ENCODE data around the gene SF3B5.
"Not testable (repeated sequence)": the region's sequence is repeated elsewhere in the genome, so short reads cannot be mapped to it uniquely, and the experiment has no call there.

Gene SF3B5

DNA sequence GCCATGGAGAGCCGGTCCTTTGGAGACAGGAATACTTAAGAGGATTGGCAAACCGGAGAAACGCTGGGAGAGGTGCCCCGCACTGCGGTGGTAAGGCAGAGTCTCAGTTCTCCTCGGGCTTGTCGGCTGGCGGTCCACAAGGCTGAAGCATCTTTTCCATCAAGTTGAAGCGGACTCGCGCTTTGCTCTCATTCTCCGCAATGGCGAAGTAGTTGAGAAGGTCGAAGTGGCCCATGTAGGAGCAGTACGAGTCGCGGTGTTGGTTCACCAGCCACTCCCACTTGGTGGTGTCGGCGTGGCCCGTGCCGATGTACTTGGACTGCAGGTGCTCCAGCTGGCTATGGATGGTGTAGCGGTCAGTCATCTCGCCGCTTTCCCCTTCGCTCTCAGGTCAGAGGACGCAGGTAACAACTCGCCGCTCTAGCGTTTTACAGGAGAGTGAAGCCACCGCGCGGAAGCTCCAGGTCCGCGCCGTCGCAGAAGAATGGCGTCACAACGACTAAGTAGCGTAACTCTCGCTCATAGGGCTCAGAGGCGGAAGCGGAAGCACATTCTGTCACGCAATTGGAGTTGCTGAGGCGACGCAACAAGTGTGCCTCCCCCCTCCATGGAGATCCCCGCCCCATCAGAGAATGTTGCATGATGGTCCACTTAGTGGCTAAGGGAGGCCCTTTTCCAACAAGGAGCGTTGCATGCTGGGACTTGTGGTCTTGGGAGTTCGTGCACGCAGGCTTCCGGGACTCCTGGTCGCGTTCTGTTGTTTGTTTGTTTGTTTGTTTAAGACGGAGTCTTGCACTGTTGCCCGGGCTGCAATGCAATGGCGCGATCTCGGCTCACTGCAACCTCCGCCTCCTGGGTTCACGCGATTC, at the start of gene SF3B5:
Gene SF3B5, minus strand, starts transcription at position 440 of the 869 bp plus-strand sequence. Its CDS starts 76 bp downstream, at position 364.
- peak within 1 kb of the TSS; percentile 58 to 83 (median 67) for H3K4me3 ChIP-seq
- peak within 1 kb of the TSS; percentile 25 to 94 (median 84) for H3K27ac ChIP-seq

DNA sequence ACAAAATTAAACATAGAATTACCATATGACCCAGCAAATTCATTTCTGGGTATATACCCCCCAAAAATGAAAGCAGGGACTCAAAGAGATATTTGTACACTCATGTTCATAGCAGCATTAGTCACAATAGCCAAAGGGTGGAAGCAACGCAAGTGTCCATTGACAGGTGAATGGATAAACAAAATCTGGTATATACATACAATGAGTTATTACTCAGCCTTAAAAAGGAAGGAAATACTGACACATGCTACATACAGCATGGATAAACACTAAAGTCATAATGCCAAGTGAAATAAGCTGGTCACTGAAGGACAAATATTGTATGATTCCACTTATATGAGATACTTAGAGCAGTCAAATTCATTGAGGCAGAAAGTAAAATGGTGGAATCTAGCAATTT, 49.6 kb upstream of the SF3B5 start:
- no peak overlapping the region for H3K27ac ChIP-seq
- no peak overlapping the region for H3K4me3 ChIP-seq

DNA sequence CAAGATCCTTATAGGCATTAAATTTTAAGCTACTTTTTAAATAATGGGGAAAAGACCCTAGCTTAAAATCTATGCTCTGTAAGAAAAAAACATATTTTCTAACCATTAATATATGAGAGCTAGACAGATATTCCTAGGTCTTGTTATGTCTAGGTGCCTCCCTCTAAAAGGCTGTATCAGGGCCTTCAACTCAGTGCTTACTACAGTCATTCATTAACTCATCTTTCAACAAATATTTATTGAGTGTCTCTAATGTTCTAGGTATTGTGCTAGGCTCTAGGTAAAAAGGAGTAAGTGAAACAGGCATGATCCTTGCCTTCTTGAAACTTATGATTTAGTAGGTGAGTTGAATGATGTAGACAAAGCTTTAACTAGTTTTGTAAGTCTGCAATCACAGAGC, 48.5 kb upstream of the SF3B5 start:
- H3K27ac ChIP-seq = no peak overlapping the region
- H3K4me3 ChIP-seq = no peak overlapping the region

DNA sequence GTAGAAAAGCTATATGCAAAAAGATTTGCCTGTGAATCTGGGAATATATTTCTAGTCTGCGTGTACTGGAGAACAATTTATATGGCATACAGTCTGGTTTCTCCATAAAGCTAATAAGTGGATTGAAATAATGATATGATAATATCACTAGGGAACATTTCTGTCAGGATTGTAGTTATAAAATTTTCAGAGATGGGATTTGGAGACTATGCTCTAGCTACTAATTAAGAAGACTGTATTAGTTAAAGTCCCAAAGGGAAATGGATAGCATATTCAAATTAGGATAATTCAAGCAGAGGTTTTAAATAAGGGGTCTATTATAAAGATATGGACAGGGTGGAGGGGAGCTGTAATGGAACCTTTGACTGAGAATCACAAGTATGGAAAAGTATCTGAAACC, 47.7 kb upstream of the SF3B5 start:
- Histone ChIP-seq H3K4me3 (no peak overlapping the region), H3K27ac (no peak overlapping the region)

DNA sequence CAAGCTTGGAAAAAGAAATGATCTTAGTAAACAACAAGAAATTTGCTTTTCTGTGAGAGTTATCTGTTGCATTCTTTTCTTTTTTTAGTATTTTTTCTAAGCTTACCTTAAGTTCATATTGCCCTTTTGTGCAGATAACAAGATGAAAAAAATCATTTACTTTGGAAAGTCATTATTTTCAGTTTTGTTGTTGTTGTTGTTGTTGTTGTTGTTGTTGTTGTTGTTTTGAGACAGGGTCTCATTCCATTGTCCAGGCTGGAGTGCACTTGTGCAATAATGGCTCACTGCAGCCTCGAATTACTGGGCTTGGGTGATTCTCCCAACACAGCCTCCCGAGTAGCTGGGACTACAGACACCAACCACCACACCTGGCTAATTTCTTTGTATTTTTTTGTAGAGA, 46.1 kb upstream of the SF3B5 start:
- no peak overlapping the region for H3K4me3 ChIP-seq
- no peak overlapping the region for H3K27ac ChIP-seq

DNA sequence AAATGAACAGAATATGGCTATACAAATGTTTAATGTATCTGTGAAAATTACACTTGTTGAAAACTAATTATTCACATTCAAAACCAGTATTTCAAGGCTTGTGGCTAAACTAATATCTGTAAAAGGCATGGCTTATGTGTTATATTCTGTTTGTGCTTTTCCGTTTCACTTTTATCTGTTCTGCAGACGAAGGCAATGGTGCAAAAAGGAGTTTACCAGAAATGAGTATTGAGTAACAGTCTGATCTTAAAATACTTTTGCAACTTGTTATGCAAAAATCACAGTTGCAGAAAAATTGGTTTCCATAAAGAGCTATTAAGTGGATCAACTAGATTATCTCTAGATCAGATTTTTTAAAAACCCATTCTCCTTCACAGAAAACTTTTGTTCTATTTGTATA, 45.5 kb upstream of the SF3B5 start:
- no peak overlapping the region for H3K27ac ChIP-seq

DNA sequence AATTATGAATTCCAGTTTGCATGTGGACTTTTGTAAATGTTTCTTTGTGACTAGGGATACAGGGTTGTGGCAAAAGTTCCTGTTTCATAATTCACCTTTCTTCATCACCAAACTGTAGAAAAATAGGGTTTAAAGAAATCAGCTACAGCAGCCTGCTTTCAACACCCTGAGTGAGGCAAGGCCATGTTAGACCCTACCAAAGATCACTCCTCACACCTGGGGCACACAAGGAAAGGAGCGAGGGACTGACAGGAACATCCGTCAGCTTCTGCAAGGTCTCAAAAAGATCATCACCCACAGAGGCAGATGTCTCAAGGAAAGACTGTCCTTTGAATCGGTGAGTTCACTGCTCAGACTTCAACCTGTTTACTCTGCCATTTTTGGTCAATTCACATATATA, 44.4 kb upstream of the SF3B5 start:
- no peak overlapping the region for H3K27ac ChIP-seq
- H3K4me3 ChIP-seq = no peak overlapping the region

More for the DNA sequence above, 45.5 kb upstream of the SF3B5 start:
- no peak overlapping the region for H3K4me3 ChIP-seq

DNA sequence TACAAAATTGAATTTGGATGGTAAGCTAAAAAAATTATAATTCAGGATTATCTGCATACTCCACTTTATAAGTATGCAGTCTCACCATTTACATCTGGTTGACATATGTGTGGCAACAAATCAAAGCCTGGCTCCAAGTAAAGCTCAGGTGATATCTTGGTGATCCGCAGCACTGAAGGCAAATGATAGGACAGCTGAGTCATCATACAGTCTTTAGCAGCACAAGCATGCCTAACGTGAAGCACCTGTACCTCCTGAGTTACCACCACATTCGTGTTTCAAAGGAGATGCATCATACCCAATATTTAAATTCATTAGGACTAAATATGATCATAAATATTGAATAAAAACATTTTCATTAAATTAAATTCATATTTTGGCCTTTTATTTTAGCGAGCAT, 43.2 kb upstream of the SF3B5 start:
- H3K4me3 ChIP-seq = no peak overlapping the region
- no peak overlapping the region for H3K27ac ChIP-seq

DNA sequence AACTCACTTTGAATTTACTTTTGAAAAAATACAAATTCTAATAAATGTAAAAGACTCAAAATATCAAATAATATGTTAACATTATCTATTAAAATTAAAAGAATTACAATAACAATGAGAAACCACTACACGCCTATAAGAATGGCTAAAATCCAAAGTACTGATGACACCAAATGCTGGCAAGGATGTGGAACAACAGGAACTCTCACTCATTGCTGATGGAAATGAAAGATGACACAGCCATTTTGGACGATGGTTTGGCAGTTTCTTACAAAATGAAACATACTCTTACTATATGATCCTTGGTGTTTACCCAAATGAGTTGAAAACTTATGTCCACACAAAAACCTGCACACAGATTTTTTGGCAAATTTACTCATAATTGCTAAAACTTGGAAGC, 39.4 kb upstream of the SF3B5 start:
- Histone ChIP-seq H3K27ac (no peak overlapping the region), H3K4me3 (no peak overlapping the region)

DNA sequence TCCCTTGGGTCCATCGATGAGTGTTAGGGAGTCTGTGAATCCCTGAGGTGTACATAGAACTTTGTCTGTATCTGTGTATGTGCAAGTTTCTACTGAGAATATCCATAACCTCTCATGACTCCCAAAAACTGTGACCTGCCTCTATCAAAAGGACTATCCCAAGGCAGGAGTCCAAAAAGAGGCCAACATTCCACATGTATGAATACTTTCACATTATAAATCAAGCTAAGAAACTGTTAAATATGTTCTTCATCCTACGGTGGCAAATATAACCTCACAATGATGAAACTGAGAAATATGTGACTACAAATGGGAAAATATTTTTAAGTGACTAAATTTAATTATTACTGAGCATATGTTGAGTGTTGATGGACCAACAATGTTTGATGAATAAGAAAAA, 38.8 kb upstream of the SF3B5 start:
- no peak overlapping the region for H3K4me3 ChIP-seq

DNA sequence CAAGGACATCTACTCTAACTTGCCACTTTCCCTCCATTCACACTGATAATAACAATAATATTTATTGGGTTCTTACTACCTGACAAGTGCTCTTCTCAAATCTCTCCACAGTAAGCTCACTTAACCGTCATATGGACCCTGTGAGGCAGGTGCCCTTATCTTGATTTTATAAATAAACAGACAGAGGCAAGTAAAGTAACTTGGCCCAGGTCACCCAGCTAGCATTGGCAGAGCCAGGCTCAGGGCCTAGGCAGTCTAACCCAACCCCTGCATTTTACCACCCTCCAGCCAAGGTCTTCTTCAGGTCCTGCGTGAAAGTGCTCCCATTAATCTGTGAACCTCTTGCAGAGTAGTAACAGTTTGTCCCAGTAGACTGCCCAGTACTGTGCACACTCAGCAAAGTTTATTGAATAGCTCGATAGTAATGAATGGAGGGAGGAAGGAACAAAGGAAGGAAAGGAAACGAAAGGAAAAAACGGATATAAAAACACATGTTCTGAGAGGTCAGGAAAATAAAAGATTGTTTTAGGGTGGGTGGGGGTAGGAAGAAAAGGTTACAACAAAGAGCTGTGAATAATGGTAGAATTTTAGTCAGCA, 38.0 kb upstream of the SF3B5 start:
- Histone ChIP-seq H3K27ac (no peak overlapping the region), H3K4me3 (no peak overlapping the region)

More for the DNA sequence above, 38.8 kb upstream of the SF3B5 start:
- H3K27ac ChIP-seq = no peak overlapping the region

DNA sequence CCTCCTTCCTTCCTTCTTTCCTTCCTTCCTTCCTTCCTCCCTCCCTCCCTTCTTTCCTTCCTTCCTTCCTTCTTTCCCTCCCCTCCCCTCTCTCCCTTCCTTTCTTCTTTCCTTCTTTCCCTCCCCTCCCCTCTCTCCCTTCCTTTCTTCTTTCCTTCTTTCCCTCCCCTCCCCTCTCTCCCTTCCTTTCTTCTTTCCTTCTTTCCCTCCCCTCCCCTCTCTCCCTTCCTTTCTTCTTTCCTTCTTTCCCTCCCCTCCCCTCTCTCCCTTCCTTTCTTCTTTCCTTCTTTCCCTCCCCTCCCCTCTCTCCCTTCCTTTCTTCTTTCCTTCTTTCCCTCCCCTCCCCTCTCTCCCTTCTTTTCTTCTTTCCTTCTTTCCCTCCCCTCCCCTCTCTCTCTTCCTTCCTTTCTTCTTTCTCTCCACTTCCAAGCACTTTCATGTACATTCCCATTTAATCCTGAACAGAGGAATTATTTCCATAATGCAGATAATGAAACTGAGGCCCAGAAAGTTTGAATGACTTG, 36.9 kb upstream of the SF3B5 start:
- H3K4me3 ChIP-seq, H3K27ac ChIP-seq: not testable (repeated sequence)

DNA sequence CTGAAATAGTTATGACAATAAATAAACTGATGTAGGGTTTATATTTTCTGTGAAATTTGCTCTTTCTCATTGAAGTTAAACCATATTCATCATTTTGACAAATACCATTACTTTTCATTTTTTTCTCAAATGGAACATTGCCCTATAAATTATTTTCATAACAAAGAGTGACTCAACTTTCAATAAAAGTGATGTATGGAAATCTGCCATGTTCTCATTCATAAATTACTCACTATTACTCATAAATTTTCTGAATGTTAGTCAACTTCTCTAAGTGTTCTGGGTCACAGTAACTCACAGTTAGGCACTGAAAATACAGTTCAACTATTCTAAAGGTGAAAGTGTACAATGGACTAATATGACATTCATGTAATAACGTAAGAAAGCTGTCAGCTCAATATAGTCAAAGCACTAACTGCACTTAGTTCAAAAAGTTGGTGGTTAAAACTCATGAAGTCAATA, 35.9 kb upstream of the SF3B5 start:
- no peak overlapping the region for H3K27ac ChIP-seq
- no peak overlapping the region for H3K4me3 ChIP-seq

DNA sequence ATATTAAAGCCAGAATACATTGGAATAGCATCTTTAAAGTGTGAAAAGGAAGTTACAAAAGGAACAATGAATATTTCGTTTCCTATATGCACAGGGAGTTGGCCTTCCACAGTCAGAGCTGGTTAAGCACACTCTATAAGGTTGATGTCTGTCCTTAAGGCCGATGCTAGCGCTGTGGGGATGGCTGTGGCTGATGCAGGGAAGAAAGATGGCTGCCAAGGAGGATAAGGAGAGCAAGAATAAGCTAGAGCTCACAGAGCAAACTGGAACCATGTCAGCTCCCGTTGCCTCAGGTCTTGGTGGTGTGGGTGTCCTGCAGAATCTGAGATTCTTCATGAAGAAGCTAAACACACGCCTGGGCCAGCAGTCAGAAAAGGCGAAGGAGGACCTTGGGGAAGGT, 34.1 kb upstream of the SF3B5 start:
- no peak overlapping the region for H3K4me3 ChIP-seq
- H3K27ac ChIP-seq = no peak overlapping the region

DNA sequence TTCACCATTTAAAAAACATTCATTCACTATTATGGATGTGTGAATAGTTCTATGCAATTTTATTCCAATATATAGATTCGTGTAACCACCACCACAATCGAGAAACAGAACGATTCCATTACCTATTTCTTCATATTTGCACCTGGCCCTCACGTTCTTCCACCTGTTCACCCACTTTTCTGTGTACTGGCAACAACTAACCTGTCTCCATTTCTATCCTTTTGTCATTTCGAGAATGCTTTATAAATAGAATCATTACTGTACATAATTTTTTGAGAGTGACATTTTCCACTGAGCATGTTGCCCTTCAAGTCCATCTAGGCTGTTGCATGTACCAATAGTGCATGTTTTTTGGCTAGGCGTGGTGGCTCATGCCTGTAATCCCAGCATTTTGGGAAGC, 31.7 kb upstream of the SF3B5 start:
- Histone ChIP-seq H3K4me3 (no peak overlapping the region), H3K27ac (no peak overlapping the region)

DNA sequence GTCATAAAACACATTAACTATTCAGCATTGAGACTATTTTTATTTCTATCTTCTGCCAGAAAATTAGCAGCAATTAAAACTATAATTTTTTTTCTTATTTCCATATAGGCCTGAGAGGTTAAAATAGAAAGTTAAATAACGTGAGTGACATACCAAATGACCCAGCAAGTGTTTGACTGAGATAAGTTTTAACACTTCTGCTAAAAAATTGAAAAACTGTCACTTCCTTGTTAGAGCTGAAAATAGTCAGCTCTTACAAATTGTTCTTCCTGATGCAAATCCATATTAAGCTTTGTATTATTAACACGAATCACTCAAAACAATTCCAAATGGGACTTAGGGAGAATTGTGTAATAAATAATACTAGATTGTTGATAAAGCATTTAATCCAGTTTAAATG, 28.5 kb upstream of the SF3B5 start:
- H3K4me3 ChIP-seq = no peak overlapping the region
- no peak overlapping the region for H3K27ac ChIP-seq

DNA sequence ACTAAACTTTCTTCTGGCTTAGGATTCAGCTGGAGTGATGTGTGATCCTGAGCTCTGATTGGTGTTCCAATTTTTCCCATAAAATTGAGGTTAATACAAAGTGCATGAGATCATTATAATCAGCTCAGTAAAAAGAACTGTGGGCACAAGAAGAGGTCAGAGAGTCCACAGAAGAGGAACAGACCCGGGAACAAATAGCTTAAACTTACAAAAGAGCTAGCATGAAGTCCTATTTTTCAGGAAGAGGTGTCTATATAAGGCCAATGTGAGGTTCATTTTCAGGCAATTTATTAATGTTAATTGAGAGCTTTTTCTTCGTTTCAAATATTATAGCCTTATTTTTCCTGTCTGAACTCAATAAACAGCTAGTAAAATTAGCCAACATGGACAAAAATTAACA, 28.0 kb upstream of the SF3B5 start:
- no peak overlapping the region for H3K27ac ChIP-seq

DNA sequence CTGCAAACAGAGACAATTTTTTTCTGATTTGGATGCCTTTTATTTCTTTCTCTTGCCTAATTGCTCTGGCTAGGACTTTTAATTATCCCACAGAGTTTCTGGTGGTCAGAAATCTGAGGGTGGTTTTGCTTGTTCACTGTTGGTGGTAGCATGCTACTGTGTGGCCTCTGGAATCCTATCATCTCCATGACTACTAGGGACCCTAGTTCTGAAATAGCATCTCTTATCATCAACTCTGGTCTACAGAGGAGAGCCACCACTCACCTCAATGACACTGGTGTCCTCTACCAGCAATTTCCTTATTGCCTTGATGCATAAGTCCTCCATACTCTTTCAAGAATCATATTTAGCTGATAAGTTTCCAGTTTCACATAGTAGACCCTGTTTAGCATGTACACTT, 27.5 kb upstream of the SF3B5 start:
- no peak overlapping the region for H3K4me3 ChIP-seq
- H3K27ac ChIP-seq = no peak overlapping the region

More for the DNA sequence above, 28.0 kb upstream of the SF3B5 start:
- H3K4me3 ChIP-seq = no peak overlapping the region

DNA sequence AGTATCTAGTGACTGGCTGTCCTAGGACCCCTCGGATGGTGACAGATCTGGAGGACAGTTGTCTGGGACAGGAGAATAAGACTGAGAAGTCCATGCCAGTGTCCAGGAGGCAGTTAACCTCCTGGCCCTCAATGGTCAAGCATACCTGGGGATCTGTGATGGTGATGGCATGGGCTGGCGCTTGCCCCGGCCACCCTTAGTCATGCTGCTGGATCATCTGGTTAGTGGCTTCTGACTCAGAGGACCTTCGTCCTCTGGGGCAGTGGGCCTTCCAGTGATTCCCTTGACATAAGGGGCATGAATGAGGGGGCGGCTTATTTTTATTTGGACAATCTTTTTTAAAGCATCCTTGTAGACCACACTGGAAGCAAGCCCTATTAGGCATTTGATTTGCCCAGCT, 24.0 kb upstream of the SF3B5 start:
- Histone ChIP-seq H3K27ac (no peak overlapping the region), H3K4me3 (no peak overlapping the region)

DNA sequence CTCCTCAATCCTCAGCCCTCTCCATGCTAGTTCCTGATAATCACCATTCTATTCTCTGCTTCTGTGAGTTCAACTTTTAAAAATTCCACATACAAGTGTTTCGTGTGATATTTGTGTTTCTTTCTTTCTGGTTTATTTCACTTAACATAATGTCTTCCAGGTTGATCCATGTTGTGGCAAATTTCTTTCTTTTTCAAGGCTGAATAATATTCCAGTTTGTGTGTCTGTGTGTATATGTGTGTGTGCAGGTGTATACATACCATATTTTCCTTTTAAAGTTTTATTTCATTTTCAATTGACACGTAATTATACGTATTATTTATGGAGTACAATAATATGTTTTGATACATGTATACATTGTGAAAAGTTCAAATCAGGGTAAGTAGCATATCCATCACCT, 19.8 kb upstream of the SF3B5 start:
- H3K4me3 ChIP-seq = no peak overlapping the region
- H3K27ac ChIP-seq = no peak overlapping the region

DNA sequence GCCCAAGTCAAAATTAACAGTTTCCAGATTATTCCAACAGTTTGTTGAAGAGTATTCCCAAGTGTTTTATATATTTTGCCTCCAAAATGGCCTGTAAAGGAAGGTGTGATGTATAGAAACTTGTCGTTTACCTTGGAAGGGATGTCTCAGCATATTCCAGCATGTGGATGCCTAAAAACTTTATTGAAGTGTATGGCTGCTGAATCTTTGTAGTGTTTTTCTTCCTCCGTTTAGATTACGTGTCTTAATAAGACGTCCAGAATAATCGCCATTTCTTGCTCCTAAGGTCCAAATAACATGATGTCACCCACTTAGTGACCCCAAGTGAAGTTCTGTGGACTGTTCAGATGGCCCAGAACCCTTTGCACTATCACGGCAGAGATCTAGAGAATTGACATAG, 18.0 kb upstream of the SF3B5 start:
- no peak overlapping the region for H3K27ac ChIP-seq
- no peak overlapping the region for H3K4me3 ChIP-seq
